Measurements from ENCODE around the gene PBLD.

DNA sequence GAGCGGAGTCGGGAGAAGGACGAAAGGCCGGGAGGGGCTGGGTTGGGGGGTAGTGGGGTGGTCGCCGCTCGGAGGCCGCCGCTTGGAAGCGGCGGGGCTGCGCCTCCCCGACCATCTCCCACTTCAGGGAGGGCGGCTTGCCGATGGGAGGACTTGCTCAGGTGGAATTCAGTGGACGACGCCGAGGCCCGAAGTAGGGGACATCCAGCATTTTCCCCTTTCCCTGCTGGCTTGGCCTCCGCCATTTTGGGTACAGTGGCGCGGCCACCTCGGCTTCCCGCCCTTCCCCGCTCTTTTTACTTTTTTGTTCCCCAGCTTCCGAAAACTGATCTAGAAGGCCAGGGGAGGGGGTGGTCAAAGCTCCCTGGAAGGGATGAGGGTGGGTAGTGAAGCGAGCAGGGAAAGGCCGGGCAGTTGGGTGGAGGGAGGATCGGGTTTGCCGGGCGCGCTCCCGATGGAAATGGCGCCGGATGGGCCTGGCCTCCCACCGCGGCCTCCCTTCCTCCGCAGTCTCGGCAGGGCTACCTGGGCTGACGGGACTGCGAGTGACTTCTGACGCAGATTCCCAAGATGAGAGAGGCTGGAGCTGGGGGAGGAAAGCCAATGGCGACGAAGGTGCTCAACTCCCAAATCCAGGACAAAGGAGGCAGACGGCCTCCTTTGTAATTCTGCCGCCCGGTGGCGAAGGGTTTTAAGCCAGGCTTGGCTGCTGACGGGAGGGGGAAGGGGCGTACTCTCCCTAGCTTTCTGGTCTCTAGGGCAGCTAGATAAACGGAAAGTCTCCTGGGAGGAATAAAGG, at the start of gene PBLD:
- no peak for TF ChIP-seq EP300 (IDR thresholded peaks at IDR 0.05)
- no peak for TF ChIP-seq JUNB (IDR thresholded peaks at IDR 0.05)
- TF ChIP-seq CTCF (IDR thresholded peaks at IDR 0.05), result peak; percentile 52

Data from A549 (cell line).